ENCODE results near the gene TMSB4X.

GRCh38 chrX:13009273-13009672, 34.4 kb downstream of the TMSB4X start:
- no peak for TF ChIP-seq POLR2AphosphoS5 (IDR thresholded peaks at IDR 0.05; ENCODE audit: borderline replicate concordance, low read depth, low read length)
- TF ChIP-seq EZH2 (IDR thresholded peaks at IDR 0.05) = no peak
